CD4-positive, alpha-beta T cell (primary cell): Measurements from ENCODE around the gene SYNJ1. TPM values are rescaled to one million over a fixed set of nuclear protein-coding genes. Genes with fewer than 3 reads are reported as not detected.

Source experiments
- ATAC-seq: fragments of 200-7000 bp; cut with Tn5 transposase; one replicate; pipeline ENCODE4 v1.10.0; 2022; ENCODE audit warnings: mild to moderate bottlenecking; ENCODE audit not compliant: poor library complexity
- CTCF ChIA-PET: fragments of 350-600 bp; sonication (Branson Sonifier 250); formaldehyde crosslinking; loops from one replicate; lab custom pipeline; 2021; ENCODE audit warnings: antibody characterized with exemption, inconsistent platforms; lab: Charles Lee
- POLR2A ChIA-PET: fragments of 350-600 bp; sonication (Branson Sonifier 250); formaldehyde crosslinking; loops from one replicate; lab custom pipeline; 2021; ENCODE audit warnings: antibody characterized with exemption, inconsistent platforms; lab: Charles Lee
- DNase-seq, 14 experiments: peaks; one replicate each; pipeline ENCODE4 v3.0.0-alpha.2; 2013 to 2020; ENCODE audit warnings: mixed read lengths in 2 of 14
- H3K27ac ChIP-seq, 2 donors: one replicate each; pipeline versions ENCODE4 v1.5.1 to v1.7.0; 2013; ENCODE audit warnings: low read length in 2 of 2, low read depth in 1 of 2, mild to moderate bottlenecking in 1 of 2
- H3K27me3 ChIP-seq, 2 experiments: 1 replicate in 1 of 2; 2 replicates in 1 of 2; pipeline versions ENCODE4 v1.6.1 to v1.7.0; 2013; ENCODE audit warnings: low read length in 2 of 2, control low read depth in 1 of 2, mild to moderate bottlenecking in 1 of 2, moderate library complexity in 1 of 2; ENCODE audit not compliant: insufficient read depth in 2 of 2, control insufficient read depth in 1 of 2
- H3K36me3 ChIP-seq: one replicate; pipeline ENCODE4 v1.6.1; 2013; ENCODE audit warnings: low read length, control low read depth; ENCODE audit not compliant: insufficient read depth
- H3K4me1 ChIP-seq: one replicate; pipeline ENCODE4 v1.6.1; 2013; ENCODE audit warnings: low read length, control low read depth; ENCODE audit not compliant: insufficient read depth
- H3K4me3 ChIP-seq: one replicate; pipeline ENCODE4 v1.5.1; 2013; ENCODE audit warnings: mild to moderate bottlenecking, low read length, moderate library complexity
- H3K9me3 ChIP-seq, 2 experiments: 1 replicate in 1 of 2; 2 replicates in 1 of 2; pipeline versions ENCODE4 v1.6.1 to v1.7.0; 2013; ENCODE audit warnings: low read length in 2 of 2, mild to moderate bottlenecking in 2 of 2, control low read depth in 1 of 2, moderate library complexity in 1 of 2; ENCODE audit not compliant: control insufficient read depth in 1 of 2, insufficient read depth in 1 of 2
- H3K27ac Mint-ChIP-seq: one replicate; pipeline ENCODE4 v1.8.0; 2020; ENCODE audit warnings: mixed read lengths
- H3K27me3 Mint-ChIP-seq: one replicate; pipeline ENCODE4 v1.8.0; 2021; ENCODE audit warnings: mixed read lengths
- H3K36me3 Mint-ChIP-seq: one replicate; pipeline ENCODE4 v1.8.0; 2021; ENCODE audit warnings: low read depth, mixed read lengths
- H3K4me1 Mint-ChIP-seq: one replicate; pipeline ENCODE4 v1.8.0; 2021; ENCODE audit warnings: low read depth, mixed read lengths
- H3K4me3 Mint-ChIP-seq: one replicate; pipeline ENCODE4 v1.8.0; 2020; ENCODE audit warnings: mild to moderate bottlenecking, mixed read lengths
- H3K9me3 Mint-ChIP-seq: one replicate; pipeline ENCODE4 v1.8.0; 2020; ENCODE audit warnings: mixed read lengths
- CTCF ChIP-seq: fragments of 200-600 bp; IDR thresholded peaks from one replicate; pipeline ENCODE4 v1.8.0; 2022; ENCODE audit warnings: antibody characterized with exemption, mild to moderate bottlenecking
- intact Hi-C, 2 experiments: fragments of 100-400 bp; cut with DNase I in 1 of 2; cut with micrococcal nuclease in 1 of 2; formaldehyde crosslinking; loops; one replicate each; pipeline versions ENCODE4 v1.15.1 to v1.9.0; 2023 to 2025; cut with DNase I, micrococcal nuclease
- total RNA-seq, 174 experiments: library from RNA in 2 of 174; stranded (reverse) in 2 of 174; gene quantifications; one replicate each; pipeline ENCODE4 v1.2.3 and lab custom pipeline; 2021 to 2026

SYNJ1 gene
- total RNA-seq, 2 experiments from 2014 or later, result 14.3 to 15.6 TPM

- Histone ChIP-seq H3K4me1 (no peaks in the 10 kb centered on the region), H3K4me3 (no peak overlapping the region), H3K9me3 (peaks cover 0 to 4% of the 10 kb centered on the region in 2 experiments), H3K27ac (no peak overlapping the region), H3K36me3 (peaks cover 53% of the 10 kb centered on the region), H3K27me3 (no peaks in the 10 kb centered on the region)
- H3K4me1 Mint-ChIP-seq, result no peaks in the 10 kb centered on the region
- H3K27ac Mint-ChIP-seq, result no peak overlapping the region
- H3K27me3 Mint-ChIP-seq, result no peaks in the 10 kb centered on the region
- ChIA-PET POLR2A (no interaction called here), CTCF (no interaction called here)
- no peak for DNase-seq
- TF ChIP-seq CTCF, result no peak
- no peak for ATAC-seq
- H3K9me3 Mint-ChIP-seq, result no peaks in the 10 kb centered on the region
- H3K4me3 Mint-ChIP-seq, result no peak overlapping the region
- intact Hi-C loops, result loop anchor here in 1 of 2 experiments (10.0 kb wide), 2 partner anchors 536 to 796 kb away; no protein-coding TSS in a partner anchor
- H3K36me3 Mint-ChIP-seq, result peaks cover 97% of the 10 kb centered on the region
Measured at GRCh38 chr21:32658524-32658923, 69.3 kb downstream of the SYNJ1 start.

GRCh38 chr21:32653326-32653901, 74.4 kb downstream of the SYNJ1 start:
- peak in 8 of 14 experiments; percentile 4 to 60 (median 22) for DNase-seq
- Histone ChIP-seq H3K36me3 (peaks cover 53% of the 10 kb centered on the region), H3K27ac (no peak overlapping the region), H3K27me3 (no peaks in the 10 kb centered on the region), H3K4me1 (no peaks in the 10 kb centered on the region), H3K9me3 (peaks cover 0 to under 1% of the 10 kb centered on the region in 2 experiments), H3K4me3 (no peak overlapping the region)
- Mint-ChIP-seq H3K9me3 (no peaks in the 10 kb centered on the region), H3K4me1 (peaks cover 5% of the 10 kb centered on the region), H3K27me3 (no peaks in the 10 kb centered on the region), H3K36me3 (peaks cover 76% of the 10 kb centered on the region), H3K4me3 (no peak overlapping the region), H3K27ac (no peak overlapping the region)
- ChIA-PET POLR2A (no interaction called here), CTCF (no interaction called here)
- ATAC-seq, result peak; percentile 62
- intact Hi-C loops, result loop anchor here in 1 of 2 experiments (1.0 to 10.0 kb wide), 3 partner anchors 173 to 801 kb away; no protein-coding TSS in a partner anchor
- TF ChIP-seq CTCF, result peak; percentile 68

- no peaks in the 10 kb centered on the region for H3K27me3 Mint-ChIP-seq
- no peak for DNase-seq
Measured at GRCh38 chr21:32648165-32648564, 79.6 kb downstream of the SYNJ1 start.

More at GRCh38 chr21:32648165-32648564, 79.6 kb downstream of the SYNJ1 start:
- Histone ChIP-seq H3K9me3 (no peaks in the 10 kb centered on the region), H3K27ac (no peak overlapping the region), H3K27me3 (no peaks in the 10 kb centered on the region), H3K36me3 (peaks cover 67% of the 10 kb centered on the region), H3K4me3 (no peak overlapping the region), H3K4me1 (no peaks in the 10 kb centered on the region)
- Mint-ChIP-seq H3K27ac (no peak overlapping the region), H3K4me1 (peaks cover 1% of the 10 kb centered on the region), H3K9me3 (no peaks in the 10 kb centered on the region), H3K36me3 (peaks cover 36% of the 10 kb centered on the region), H3K4me3 (no peak overlapping the region)
- intact Hi-C loops, result no loop called here
- no peak for TF ChIP-seq CTCF
- CTCF ChIA-PET, result no interaction called here
- POLR2A ChIA-PET, result interaction anchor here (1.6 kb wide), 1 partner anchor 123 kb away, joined by 5 read pairs; the partner anchor contains the start of gene PAXBP1
- no peak for ATAC-seq
